HEK293T (cell line): ENCODE data around the gene TRMT10A.

Experiments used
- CTCF ChIA-PET: fragments of 350-600 bp; formaldehyde crosslinking; extraction: SDS; loops from one replicate; lab custom pipeline; 2021; ENCODE audit warnings: antibody characterized with exemption, inconsistent platforms; lab: Yijun Ruan, JAX
- POLR2A ChIA-PET: fragments of 350-600 bp; formaldehyde crosslinking; extraction: SDS; loops from one replicate; lab custom pipeline; 2020; ENCODE audit warnings: antibody characterized with exemption, inconsistent platforms; lab: Yijun Ruan, JAX
- DNase-seq: peaks from one replicate; pipeline ENCODE4 v3.0.0; 2012; ENCODE audit warnings: mixed read lengths; ENCODE audit errors: extremely low spot score
- ARNT ChIP-seq: fragments of 450-650 bp; IDR thresholded peaks from 2 replicates; pipeline ENCODE4 v1.6.1; 2017; ENCODE audit warnings: mild to moderate bottlenecking
- BHLHE40 ChIP-seq: fragments of 450-650 bp; IDR thresholded peaks from 2 replicates; pipeline ENCODE4 v1.6.1; 2016; ENCODE audit warnings: mild to moderate bottlenecking, moderate library complexity, borderline replicate concordance
- CTBP1 ChIP-seq: fragments of 450-650 bp; IDR thresholded peaks from 2 replicates; pipeline ENCODE4 v1.6.1; 2016; ENCODE audit warnings: borderline replicate concordance
- ELF4 ChIP-seq: fragments of 450-650 bp; IDR thresholded peaks from 2 replicates; pipeline ENCODE4 v1.6.1; 2017; ENCODE audit warnings: antibody characterized with exemption
- FOXA1 ChIP-seq: fragments of 450-650 bp; IDR thresholded peaks from 2 replicates; pipeline ENCODE4 v1.6.1; 2016; ENCODE audit warnings: mild to moderate bottlenecking
- FOXK2 ChIP-seq: fragments of 450-650 bp; IDR thresholded peaks from 2 replicates; pipeline ENCODE4 v1.6.1; 2016; ENCODE audit warnings: mild to moderate bottlenecking
- FOXM1 ChIP-seq: fragments of 450-650 bp; IDR thresholded peaks from 2 replicates; pipeline ENCODE4 v1.6.1; 2017; ENCODE audit warnings: mild to moderate bottlenecking, borderline replicate concordance
- HDGF ChIP-seq: fragments of 450-650 bp; IDR thresholded peaks from 2 replicates; pipeline ENCODE4 v1.6.1; 2017; ENCODE audit warnings: antibody characterized with exemption, borderline replicate concordance
- L3MBTL2 ChIP-seq: fragments of 450-650 bp; conservative IDR thresholded peaks from 2 replicates; pipeline ENCODE4 v1.6.1; 2016; ENCODE audit warnings: mild to moderate bottlenecking
- LEF1 ChIP-seq: fragments of 450-650 bp; IDR thresholded peaks from 2 replicates; pipeline ENCODE4 v1.6.1; 2017; ENCODE audit warnings: mild to moderate bottlenecking, borderline replicate concordance
- NFRKB ChIP-seq: fragments of 450-650 bp; IDR thresholded peaks from 2 replicates; pipeline ENCODE4 v1.6.1; 2016; ENCODE audit warnings: mild to moderate bottlenecking, moderate library complexity
- SP1 ChIP-seq: fragments of 450-650 bp; IDR thresholded peaks from 2 replicates; pipeline ENCODE4 v1.6.1; 2017
- SUZ12 ChIP-seq: fragments of 450-650 bp; IDR thresholded peaks from 2 replicates; pipeline ENCODE4 v1.6.1; 2016; ENCODE audit warnings: mild to moderate bottlenecking
- TARDBP ChIP-seq: fragments of 450-650 bp; IDR thresholded peaks from 2 replicates; pipeline ENCODE4 v1.6.1; 2016
- ZNF384 ChIP-seq: fragments of 450-650 bp; IDR thresholded peaks from 2 replicates; pipeline ENCODE4 v1.6.1; 2016
- TF ChIP-seq, protein P1 (sequence below): fragments of 450-650 bp; IDR thresholded peaks from 2 replicates; pipeline ENCODE4 v1.6.1; 2016

TRMT10A gene

DNA sequence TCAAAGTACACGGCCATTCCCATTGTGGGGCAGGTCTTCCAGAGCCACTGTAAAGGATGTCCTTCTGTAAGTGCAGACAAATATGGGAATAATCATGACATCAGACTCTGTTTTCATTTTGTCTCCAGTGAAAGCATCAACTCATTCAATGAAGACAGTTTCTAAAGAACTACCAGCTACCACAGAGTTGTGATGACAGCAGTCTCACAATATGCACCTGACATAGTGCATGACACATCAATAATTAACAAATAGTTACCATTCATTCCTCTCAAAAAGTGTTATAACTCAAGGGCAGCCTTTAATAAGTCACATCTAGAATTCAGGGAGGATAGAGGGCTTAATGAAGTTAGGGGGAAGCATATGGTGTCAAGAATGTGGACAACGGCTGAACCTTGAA lies 31.0 kb upstream of the TRMT10A start:
- CTCF ChIA-PET = no interaction called here
- POLR2A ChIA-PET = no interaction called here
- TF ChIP-seq BHLHE40 (no peak), SUZ12 (no peak), FOXM1 (no peak), L3MBTL2 (no peak), NFRKB (no peak)
- TF ChIP-seq, protein P1, sequence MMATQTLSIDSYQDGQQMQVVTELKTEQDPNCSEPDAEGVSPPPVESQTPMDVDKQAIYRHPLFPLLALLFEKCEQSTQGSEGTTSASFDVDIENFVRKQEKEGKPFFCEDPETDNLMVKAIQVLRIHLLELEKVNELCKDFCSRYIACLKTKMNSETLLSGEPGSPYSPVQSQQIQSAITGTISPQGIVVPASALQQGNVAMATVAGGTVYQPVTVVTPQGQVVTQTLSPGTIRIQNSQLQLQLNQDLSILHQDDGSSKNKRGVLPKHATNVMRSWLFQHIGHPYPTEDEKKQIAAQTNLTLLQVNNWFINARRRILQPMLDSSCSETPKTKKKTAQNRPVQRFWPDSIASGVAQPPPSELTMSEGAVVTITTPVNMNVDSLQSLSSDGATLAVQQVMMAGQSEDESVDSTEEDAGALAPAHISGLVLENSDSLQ = no peak
- no peak for DNase-seq

DNA sequence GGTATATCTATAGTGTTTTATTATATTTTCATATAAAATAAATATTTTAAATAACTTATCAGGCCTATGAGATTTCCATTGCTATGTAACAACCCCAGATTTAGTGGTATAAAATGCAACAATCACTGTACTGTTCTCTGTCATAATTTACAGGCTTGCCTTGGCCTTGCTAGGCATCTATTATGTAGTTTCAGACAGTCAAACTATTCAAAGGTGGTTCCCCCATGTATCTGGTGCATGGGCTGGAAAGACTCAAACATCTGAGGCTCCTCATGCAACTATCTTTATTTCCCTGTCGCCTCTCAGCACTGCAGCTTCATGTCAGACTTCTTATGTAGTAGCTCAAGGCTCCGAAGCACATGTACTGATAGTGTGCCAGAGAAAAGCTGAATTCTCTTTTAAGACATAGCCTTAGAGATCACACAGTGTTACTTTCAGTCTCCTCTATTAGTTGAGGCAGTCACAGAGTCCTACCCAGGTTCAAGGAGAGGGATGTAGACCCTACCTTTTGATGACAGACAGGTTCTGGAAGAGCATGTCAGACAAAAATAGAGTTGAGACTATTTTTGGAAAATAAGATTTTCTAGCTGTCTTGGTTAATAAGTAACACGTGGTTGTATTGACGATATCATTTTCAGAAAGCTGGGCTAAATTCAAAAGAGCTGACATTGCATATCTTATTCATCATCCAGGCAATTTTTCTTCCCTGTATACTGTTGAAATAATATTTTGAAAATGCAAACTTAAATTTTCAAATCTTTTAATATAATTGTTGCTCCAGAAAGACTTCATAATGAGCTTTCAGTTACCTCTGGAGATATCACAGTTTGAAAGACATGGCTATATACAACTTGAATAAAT lies 30.2 kb upstream of the TRMT10A start:
- DNase-seq = no peak
- ChIA-PET POLR2A (no interaction called here), CTCF (no interaction called here)
- TF ChIP-seq FOXK2 = no peak
- TF ChIP-seq ZNF384 = no peak
- TF ChIP-seq NFRKB = no peak
- TF ChIP-seq LEF1 = no peak
- TF ChIP-seq BHLHE40 = no peak
- TF ChIP-seq HDGF = no peak
- no peak for TF ChIP-seq SUZ12
- TF ChIP-seq, protein P1 = no peak

DNA sequence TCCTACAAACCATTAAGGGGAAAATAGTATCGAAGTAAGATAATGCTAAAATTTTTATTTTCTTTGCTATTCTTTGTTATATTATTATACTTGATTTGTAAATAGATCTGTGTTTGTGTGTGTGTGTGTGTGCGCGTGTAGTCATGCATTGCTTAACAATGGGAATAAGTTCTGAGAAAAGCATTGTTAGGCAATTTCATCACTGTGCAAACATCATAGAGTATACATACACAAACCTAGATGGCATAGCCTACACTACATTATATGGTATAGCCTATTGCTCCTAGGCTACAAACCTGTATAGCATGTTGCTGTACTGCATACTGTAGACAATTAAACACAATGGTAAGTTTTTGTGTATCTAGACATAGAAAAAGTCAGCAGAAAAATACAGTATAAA lies 27.9 kb upstream of the TRMT10A start:
- TF ChIP-seq ARNT (no peak), SP1 (no peak), ZNF384 (no peak), CTBP1 (no peak), BHLHE40 (no peak), LEF1 (no peak), NFRKB (no peak), TARDBP (no peak), FOXK2 (no peak), FOXA1 (no peak), FOXM1 (no peak), L3MBTL2 (no peak), ELF4 (no peak)
- TF ChIP-seq, protein P1 = no peak
- CTCF ChIA-PET = no interaction called here
- POLR2A ChIA-PET = no interaction called here

DNA sequence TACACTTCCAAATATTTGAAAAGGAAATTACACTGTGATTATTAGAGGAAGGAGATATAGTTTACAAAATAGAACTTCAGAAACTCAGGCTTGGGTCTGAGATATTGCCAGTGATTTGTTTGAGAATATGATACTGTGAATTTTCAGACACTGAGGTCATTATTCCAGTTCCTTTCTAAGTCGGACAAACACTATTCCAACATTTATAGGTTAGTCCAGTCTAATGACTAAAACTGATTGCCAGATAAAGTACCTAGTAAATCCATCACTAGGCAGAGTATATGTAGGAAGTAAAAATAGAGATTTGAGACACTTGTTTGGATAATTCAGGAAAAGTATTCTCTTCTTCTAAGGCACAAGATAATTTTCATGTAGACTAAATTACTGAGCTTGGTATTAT lies 24.0 kb upstream of the TRMT10A start:
- ChIA-PET CTCF (no interaction called here), POLR2A (interaction anchor here (0.6 kb wide), 1 partner anchor 305 kb away, joined by 3 read pairs; no protein-coding TSS in a partner anchor)
- TF ChIP-seq BHLHE40 (no peak), FOXK2 (no peak), SP1 (no peak), CTBP1 (no peak), L3MBTL2 (no peak), ELF4 (no peak), ZNF384 (no peak), LEF1 (no peak), HDGF (no peak), FOXA1 (no peak), NFRKB (no peak), TARDBP (no peak), FOXM1 (no peak), SUZ12 (no peak), ARNT (no peak)
- TF ChIP-seq, protein P1 = no peak; the same call in 1 of the 2 replicates
- no peak for DNase-seq

More for the DNA sequence above, 27.9 kb upstream of the TRMT10A start:
- DNase-seq = no peak

DNA sequence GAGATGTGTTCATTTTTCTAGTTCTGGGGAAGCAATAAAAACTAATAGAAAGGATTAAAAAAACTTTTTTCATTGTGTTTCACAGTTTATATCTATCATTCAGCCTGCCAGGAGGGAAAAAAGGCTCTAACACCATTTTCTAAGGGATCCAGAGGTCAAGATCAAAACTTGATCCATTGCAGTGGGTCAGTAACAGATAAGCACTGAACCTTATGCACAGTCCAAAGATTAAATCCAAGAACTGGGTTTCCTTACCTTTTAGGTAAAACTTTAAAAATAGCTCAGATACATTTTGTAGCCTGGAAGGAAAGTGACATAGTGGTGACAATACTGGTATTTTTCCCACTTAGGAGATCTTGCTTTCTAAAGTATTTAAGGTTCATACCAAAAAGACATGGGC lies 23.5 kb upstream of the TRMT10A start:
- no peak for TF ChIP-seq SP1
- no peak for TF ChIP-seq ELF4
- TF ChIP-seq ARNT = no peak
- no peak for TF ChIP-seq CTBP1
- TF ChIP-seq TARDBP = no peak
- no peak for TF ChIP-seq ZNF384
- no peak for TF ChIP-seq BHLHE40
- CTCF ChIA-PET = interaction anchor here (0.7 kb wide), 1 partner anchor 8 kb away, joined by 4 read pairs; no protein-coding TSS in a partner anchor

More for the DNA sequence above, 23.5 kb upstream of the TRMT10A start:
- DNase-seq = no peak
- POLR2A ChIA-PET = interaction anchor here (0.6 kb wide), 1 partner anchor 305 kb away, joined by 3 read pairs; no protein-coding TSS in a partner anchor
